ENCODE measurements around the gene RANBP2.
"Not testable (repeated sequence)": the region's sequence is repeated elsewhere in the genome, so short reads cannot be mapped to it uniquely, and the experiment has no call there.

Gene RANBP2

GRCh38 chr2:108719149-108720044 is at the start of gene RANBP2:
TSS of gene RANBP2 (plus strand) at chr2:108719482. CDS start at chr2:108719607, 125 bp downstream.
- FAIRE-seq: peak; percentile 52

- FAIRE-seq: not testable (repeated sequence)
These were observed 49.0 kb upstream of the RANBP2 start for GRCh38 chr2:108670282-108670681.

GRCh38 chr2:108672200-108672805 is 47.0 kb upstream of the RANBP2 start:
- not testable (repeated sequence) for FAIRE-seq

- not testable (repeated sequence) for FAIRE-seq
These were observed 42.8 kb upstream of the RANBP2 start for GRCh38 chr2:108676522-108676921.

- not testable (repeated sequence) for FAIRE-seq
These were observed 42.0 kb upstream of the RANBP2 start for GRCh38 chr2:108677239-108677744.

GRCh38 chr2:108678198-108678651 is 41.1 kb upstream of the RANBP2 start:
- FAIRE-seq: not testable (repeated sequence)

GRCh38 chr2:108680805-108681204 is 38.5 kb upstream of the RANBP2 start:
- FAIRE-seq: not testable (repeated sequence)

GRCh38 chr2:108688818-108689756 is 30.2 kb upstream of the RANBP2 start:
- not testable (repeated sequence) for FAIRE-seq

- FAIRE-seq: not testable (repeated sequence)
These were observed 29.3 kb upstream of the RANBP2 start for GRCh38 chr2:108690001-108690400.

- no peak for FAIRE-seq
These were observed 27.8 kb upstream of the RANBP2 start for GRCh38 chr2:108691447-108691846.

GRCh38 chr2:108701208-108701607 is 18.1 kb upstream of the RANBP2 start:
- no peak for FAIRE-seq

- FAIRE-seq: no peak
These were observed 17.5 kb upstream of the RANBP2 start for GRCh38 chr2:108701806-108702205.

GRCh38 chr2:108704871-108705270 is 14.4 kb upstream of the RANBP2 start:
- FAIRE-seq: no peak

- FAIRE-seq: no peak
These were observed 12.0 kb upstream of the RANBP2 start for GRCh38 chr2:108707300-108707699.

GRCh38 chr2:108716971-108717370 is 2.3 kb upstream of the RANBP2 start:
- FAIRE-seq: not testable (repeated sequence)

GRCh38 chr2:108726048-108726447 is 6.8 kb downstream of the RANBP2 start:
- not testable (repeated sequence) for FAIRE-seq

GRCh38 chr2:108734656-108735055 is 15.4 kb downstream of the RANBP2 start:
- not testable (repeated sequence) for FAIRE-seq

- not testable (repeated sequence) for FAIRE-seq
These were observed 38.7 kb downstream of the RANBP2 start for GRCh38 chr2:108757973-108758372.

- not testable (repeated sequence) for FAIRE-seq
These were observed 43.3 kb downstream of the RANBP2 start for GRCh38 chr2:108762618-108763017.

GRCh38 chr2:108766671-108767070 is 47.4 kb downstream of the RANBP2 start:
- FAIRE-seq: not testable (repeated sequence)

- not testable (repeated sequence) for FAIRE-seq
These were observed 48.6 kb downstream of the RANBP2 start for GRCh38 chr2:108767859-108768258.

GRCh38 chr2:108776475-108776874 is 57.2 kb downstream of the RANBP2 start:
- FAIRE-seq: no peak
